NT2/D1 (cell line): ENCODE results near the gene GKN1.

Source experiments
- SUZ12 ChIP-seq: IDR thresholded peaks from 2 replicates; pipeline ENCODE4 v1.6.1; 2011; ENCODE audit not compliant: insufficient read length, insufficient read depth; ENCODE audit errors: extremely low read depth
- YY1 ChIP-seq: IDR thresholded peaks from 2 replicates; pipeline ENCODE4 v1.6.1; 2011; ENCODE audit not compliant: insufficient read length, insufficient read depth
- ZNF274 ChIP-seq: IDR thresholded peaks from 2 replicates; pipeline ENCODE4 v1.6.1; 2011; ENCODE audit warnings: mild to moderate bottlenecking, low read depth, low read length

GRCh38 chr2:68980956-68981355 is 6.5 kb downstream of the GKN1 start:
- no peak for TF ChIP-seq YY1
- no peak for TF ChIP-seq ZNF274
- no peak for TF ChIP-seq SUZ12
